ENCODE results near the gene ARHGAP42.

- TF ChIP-seq POLR2A (IDR thresholded peaks at IDR 0.05; ENCODE audit: extremely low read depth, insufficient read length) (no peak), CTCF (IDR thresholded peaks at IDR 0.05; ENCODE audit: low read depth, low read length) (no peak), MAX (IDR thresholded peaks at IDR 0.05; ENCODE audit: low read depth, low read length) (no peak), MYC (IDR thresholded peaks at IDR 0.05; ENCODE audit: low read depth, low read length) (no peak)
These were observed 59.4 kb downstream of the ARHGAP42 start for GRCh38 chr11:100746448-100746847.
